Measurements from ENCODE around the gene EIF2D.

The EIF2D gene

GRCh38 chr1:206568779-206569352 lies 43.4 kb downstream of the EIF2D start:
- no peak for DNase-seq

GRCh38 chr1:206568256-206568655 lies 44.0 kb downstream of the EIF2D start:
- no peak for DNase-seq

GRCh38 chr1:206566999-206567398 lies 45.3 kb downstream of the EIF2D start:
- DNase-seq, result no peak

DNA sequence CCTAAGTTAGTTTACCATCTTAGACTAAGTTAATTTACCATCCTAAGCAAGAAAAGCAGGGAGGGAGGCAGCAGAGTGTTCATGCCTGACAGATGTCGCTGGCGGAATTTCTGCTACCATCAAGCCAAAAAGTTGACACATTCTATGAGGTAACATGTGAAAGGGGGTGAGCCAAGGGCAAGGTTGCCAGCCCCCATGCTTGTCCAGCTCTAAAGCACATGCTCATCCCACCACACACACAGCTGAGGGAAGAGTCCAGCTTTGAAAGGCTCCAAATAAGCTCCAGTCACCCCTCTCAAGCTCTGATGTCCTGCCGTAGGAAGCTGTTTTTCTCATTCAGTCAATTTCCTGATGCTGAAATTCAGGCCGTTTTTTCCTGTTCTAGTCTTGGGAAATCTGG lies 46.3 kb downstream of the EIF2D start:
- DNase-seq, result no peak

- no peak for DNase-seq
Observed at GRCh38 chr1:206563367-206564207, 48.7 kb downstream of the EIF2D start.

DNA sequence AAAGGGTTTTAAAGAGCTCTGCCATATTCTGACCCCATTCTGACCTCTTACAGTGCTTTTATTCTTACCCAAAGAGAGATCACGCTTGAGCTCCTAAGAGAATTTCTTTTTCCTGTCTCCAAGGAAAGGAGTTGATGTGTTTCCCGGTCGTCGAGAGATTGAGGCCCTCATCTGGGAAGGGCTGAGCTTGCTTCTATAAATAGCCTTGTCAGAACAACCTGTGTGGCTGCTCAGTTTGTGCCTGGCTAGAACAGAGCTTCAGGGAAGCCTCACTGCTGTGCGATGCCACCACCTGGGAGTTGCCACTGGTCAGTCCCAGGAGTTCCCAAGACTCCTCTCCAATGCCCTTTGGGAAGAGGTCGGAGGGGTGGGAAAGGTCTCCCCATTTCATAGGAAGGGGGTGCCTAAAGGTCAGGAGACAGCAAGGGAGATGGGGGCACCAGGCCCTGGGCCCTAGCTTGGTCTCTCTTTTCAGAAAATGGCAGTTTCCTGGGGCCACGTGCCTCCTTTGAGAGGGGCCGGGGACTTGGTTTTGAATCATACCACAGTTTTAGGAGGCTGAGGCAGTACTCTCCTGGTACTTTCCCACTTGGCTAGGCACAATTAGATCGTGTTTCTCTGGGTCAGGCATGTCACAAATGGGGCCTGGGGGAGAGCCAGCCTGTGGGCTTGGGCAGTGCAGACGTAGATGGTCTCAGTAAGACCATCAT lies 52.1 kb downstream of the EIF2D start:
- DNase-seq, result no peak

GRCh38 chr1:206559672-206559995 lies 52.6 kb downstream of the EIF2D start:
- DNase-seq, result no peak

DNA sequence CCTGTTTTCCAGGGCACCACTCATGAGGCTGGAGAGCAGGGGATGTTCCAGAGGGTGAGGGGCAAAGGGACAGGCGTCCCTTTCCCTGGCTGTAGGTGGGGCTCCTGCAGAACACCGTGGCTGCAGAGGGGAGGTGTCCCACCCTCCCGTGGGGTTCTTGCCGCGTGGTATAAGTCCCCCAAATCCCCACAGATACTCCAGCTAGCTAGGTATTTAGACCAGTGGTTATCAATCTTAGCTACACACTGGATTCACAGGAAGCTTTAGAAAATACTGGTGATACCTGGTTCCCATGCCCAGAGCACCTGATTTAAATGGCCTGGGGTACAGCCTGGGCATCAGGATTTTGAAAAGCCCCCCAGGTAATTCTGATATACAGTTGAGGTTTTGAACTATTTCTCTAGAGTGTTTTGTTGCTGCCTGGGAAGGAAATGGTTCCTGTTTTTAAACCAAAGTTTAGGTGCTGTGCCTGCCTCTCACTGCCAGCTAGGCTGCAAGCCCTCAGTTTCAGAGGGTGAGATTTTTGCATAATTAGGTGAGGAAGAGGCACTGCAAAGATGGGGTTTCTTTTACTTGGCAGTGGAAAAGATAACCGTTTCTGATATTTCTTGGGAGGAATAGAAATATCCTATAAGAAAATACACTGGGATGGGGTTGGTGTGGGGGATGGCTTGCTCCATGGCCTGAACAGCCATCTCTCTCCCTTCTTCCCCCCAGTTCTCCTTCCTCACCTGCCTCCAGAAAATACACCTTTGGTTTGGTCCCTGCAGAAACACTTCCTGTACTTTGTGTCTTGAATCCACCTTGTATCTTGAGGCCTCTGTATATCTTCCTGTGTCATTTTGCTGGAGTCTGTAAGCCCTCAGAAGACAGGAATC lies 53.2 kb downstream of the EIF2D start:
- no peak for DNase-seq

- no peak for DNase-seq
Observed at GRCh38 chr1:206557636-206558473, 54.4 kb downstream of the EIF2D start.

DNA sequence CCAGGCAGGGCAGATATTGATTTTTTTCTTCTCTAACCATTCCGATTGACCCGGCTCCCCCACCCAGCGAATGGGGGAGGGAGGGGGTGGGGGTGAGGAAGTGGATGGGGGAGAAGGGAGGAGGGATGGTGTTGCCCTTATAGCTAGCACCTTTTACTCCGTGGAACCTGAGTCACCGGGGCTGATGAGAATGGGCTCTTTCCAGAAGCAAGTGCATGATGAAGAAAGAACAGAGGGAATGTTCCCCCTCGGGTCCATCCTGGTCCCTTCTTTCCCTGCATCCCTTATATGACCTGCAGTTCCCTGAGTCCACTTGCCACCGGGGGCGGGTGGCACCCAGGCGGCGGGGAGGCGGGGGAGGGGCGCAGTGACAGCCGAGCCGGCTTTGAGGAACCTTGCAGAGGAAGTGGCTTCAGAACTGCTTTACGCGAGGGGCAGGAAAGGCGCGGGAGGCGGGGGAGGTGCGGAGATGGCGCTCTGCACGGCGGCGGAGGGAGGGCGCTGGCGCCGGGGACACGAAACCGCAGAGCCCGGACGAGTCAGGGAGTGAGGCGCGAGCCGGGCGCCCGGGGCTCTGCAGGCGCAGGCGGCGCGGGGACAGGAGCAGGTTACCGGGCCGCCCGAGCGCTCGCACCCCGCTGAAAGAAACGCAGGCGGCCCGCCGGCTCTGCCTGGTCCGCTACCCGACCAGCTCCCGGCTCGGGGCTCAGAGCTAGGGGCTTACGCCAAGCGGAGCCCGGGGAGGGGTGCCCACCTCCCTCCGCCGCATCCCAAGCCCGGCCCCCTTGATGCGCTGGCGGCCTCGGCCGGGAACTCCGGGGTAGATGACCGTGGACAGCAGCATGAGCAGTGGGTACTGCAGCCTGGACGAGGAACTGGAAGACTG lies 55.3 kb downstream of the EIF2D start:
- DNase-seq, result peak; percentile 82

DNA sequence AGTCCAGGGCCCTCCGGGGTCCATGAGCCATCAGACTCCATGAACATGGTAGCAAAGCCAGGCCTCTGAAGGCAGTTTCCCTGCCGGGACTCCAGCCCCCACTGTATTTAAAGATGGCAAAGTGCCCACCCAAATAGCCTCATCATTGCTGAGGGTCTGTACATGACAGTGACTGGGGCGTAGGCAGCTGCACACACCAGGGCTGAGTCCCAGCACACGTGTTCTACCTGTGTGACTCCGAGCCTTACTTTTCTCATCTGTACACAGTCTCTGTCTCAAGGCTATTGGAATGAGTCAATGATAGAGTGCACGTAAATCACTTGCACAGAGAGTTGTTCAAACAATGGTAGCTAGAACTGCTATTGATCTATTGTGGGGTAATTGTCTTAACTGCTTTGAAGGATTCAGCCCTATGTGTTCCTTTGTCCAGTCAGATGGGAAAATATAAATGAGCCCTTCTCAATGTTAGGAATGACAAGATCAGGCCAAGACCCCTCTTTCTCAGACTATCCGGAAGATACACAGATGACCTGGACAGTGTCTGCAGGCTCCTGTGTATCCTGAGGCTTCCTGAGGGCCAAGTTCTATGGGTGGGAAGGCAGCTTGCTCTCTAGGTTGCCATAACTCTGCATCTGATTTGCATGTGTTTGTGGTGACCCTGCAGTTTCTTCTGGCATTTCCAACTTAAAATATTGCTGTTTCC lies 56.1 kb downstream of the EIF2D start:
- no peak for DNase-seq

DNA sequence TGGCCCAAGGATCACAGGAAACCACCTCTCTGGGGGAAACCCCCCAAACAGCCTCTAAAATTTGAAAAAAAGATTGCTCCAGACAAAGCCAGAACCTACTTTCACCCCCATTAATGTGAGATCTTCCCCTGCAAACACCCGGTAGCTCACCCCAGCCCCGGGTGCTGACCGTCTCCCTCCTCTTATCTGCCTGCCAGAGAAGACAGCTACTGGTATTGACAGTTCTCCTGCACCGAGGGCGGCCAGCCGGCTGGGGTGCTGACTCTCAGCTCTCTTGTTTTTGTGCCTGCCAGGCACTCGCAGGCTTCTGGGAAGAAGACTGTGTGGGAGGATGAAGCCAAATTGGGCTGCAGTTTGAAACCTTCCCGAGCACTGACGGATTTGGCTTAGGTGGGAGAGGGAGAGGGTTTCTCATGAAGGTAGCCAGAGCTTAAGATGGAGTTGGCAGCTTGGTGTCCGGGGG lies 56.8 kb downstream of the EIF2D start:
- DNase-seq, result no peak

GRCh38 chr1:206554701-206555472 lies 57.4 kb downstream of the EIF2D start:
- no peak for DNase-seq

DNA sequence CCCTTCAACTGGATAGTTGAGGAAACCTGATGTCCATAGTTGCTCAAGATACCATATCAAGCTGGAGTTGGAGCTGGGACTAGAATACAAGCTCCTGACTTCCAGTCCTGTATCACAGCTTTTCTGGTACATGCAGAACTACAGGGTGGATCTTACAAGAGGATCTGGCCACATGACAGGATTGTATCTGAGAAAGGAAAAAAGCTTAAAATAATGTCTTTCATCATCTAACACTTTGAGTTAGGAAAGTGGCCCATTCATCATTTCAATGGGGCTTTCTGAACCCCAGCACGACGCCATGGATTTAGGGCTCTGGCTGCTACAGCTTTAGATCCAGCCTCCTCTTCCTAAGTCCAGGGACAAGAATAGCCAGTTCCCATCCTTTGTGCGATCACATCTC lies 58.1 kb downstream of the EIF2D start:
- no peak for DNase-seq

GRCh38 chr1:206551986-206552326 lies 60.3 kb downstream of the EIF2D start:
- peak; percentile 47 for DNase-seq

DNA sequence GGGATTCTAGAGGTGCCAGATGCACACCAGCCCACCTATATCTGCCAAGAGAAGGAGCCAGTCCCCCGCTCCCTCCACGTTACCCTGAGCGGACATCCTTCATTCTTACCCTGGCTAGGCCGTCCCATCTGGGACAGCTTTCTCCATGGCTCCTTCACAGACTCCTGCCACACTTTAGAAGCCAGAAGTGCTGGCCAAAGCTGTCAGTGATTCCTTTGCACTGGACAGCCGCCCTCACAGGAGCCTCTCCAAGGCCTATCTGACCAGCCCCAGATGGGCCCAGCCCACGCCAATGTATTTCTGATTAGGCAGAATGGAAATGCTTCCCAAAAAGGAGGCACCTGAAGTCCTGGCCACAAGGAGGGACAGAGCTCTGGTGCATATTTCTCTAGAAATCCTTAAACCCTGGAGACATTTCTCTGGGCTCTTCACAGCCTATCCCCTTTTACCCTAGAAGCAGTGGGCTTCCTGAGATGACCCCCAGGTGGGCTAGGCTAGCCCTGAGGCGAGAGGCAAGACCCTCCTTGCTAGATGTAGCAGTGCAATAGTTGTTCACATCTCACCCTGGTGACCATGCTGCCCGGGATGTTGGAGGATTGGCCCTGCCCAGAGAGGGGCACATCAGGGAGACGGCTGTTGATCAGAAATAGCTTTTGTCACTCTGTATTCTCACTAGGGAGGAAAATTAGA lies 60.8 kb downstream of the EIF2D start:
- DNase-seq, result no peak

GRCh38 chr1:206550446-206550845 lies 61.8 kb downstream of the EIF2D start:
- no peak for DNase-seq

DNA sequence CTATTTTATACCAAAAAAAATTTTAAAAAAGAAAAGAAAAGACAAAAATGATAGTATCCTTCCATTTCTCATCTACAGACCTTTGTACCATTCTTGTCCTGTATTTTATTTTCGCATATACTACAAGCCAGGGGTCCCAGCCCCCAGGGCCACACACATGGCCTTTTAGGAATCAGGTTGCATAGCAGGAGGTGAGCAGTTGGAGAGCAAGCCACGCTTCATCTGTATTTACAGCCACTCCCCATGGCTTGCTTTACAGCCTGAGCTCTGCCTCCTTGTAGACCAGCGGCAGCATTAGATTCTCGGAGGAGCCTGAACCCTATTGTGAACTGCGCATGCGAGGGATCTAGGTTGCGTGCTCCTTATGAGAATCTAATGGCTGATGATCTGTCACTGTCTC lies 65.2 kb downstream of the EIF2D start:
- no peak for DNase-seq

DNA sequence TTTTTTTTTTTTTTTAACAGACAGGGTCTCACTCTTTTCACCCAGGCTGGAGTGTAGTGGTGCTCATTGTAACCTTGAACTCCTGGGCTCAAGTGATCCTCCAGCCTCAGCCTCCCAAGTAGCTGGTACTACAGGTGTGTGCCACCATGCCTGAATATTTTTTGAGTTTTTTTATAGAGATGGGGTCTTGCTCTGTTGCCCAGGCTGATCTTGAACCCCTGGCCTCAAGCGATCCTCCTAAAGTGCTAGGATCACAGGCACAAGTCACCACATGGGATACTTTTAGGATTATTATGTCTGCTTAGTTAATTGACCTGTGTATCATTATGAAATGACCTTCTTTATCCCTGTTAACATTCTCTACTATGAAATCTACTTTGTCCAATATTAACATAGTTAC lies 66.9 kb downstream of the EIF2D start:
- DNase-seq, result no peak
